ENCODE data around the gene MAP1A.

Gene MAP1A

GRCh38 chr15:43511012-43511885 is 6.2 kb upstream of the MAP1A start:
- DNase-seq = no peak

GRCh38 chr15:43513550-43513949 is 3.9 kb upstream of the MAP1A start:
- no peak for DNase-seq

- DNase-seq = no peak
These were observed 3.0 kb upstream of the MAP1A start for GRCh38 chr15:43514241-43515057.

GRCh38 chr15:43515741-43516140 is 1.7 kb upstream of the MAP1A start:
- no peak for DNase-seq

- DNase-seq = no peak
These were observed 1.2 kb upstream of the MAP1A start for GRCh38 chr15:43516185-43516584.

GRCh38 chr15:43516801-43517353 is 531 bp upstream of the MAP1A start:
- DNase-seq = no peak

- no peak for DNase-seq
These were observed 871 bp downstream of the MAP1A start for GRCh38 chr15:43518197-43518761.

GRCh38 chr15:43519196-43519595 is 1.8 kb downstream of the MAP1A start:
- no peak for DNase-seq

- DNase-seq = no peak
These were observed 2.7 kb downstream of the MAP1A start for GRCh38 chr15:43520138-43520537.

GRCh38 chr15:43521419-43521818 is 4.0 kb downstream of the MAP1A start:
- DNase-seq = no peak

GRCh38 chr15:43522247-43522646 is 4.8 kb downstream of the MAP1A start:
- DNase-seq = no peak

- DNase-seq = no peak
These were observed 6.2 kb downstream of the MAP1A start for GRCh38 chr15:43523646-43524045.

- no peak for DNase-seq
These were observed 6.9 kb downstream of the MAP1A start for GRCh38 chr15:43524254-43524845.

- DNase-seq = no peak
These were observed 7.7 kb downstream of the MAP1A start for GRCh38 chr15:43525131-43525530.

GRCh38 chr15:43526261-43526930 is 9.0 kb downstream of the MAP1A start:
- DNase-seq = no peak

GRCh38 chr15:43527016-43527801 is 9.8 kb downstream of the MAP1A start:
- DNase-seq = no peak

GRCh38 chr15:43527802-43528541 is 10.6 kb downstream of the MAP1A start:
- DNase-seq = no peak

- no peak for DNase-seq
These were observed 11.2 kb downstream of the MAP1A start for GRCh38 chr15:43528542-43529007.

GRCh38 chr15:43529141-43529540 is 11.7 kb downstream of the MAP1A start:
- DNase-seq = no peak

- DNase-seq = no peak
These were observed 12.4 kb downstream of the MAP1A start for GRCh38 chr15:43529587-43530345.

Data from DMS153 (cell line).